ENCODE data around the gene RBFOX1. TPM values are rescaled to one million over a fixed set of nuclear protein-coding genes. Genes with fewer than 3 reads are reported as not detected.

The RBFOX1 gene
- total RNA-seq, 1 donor, result not detected

GRCh38 chr16:7505495-7505894, 172.8 kb downstream of the RBFOX1 start:
- no peak for DNase-seq (ENCODE audit: low read depth)
- TF ChIP-seq, protein P1, sequence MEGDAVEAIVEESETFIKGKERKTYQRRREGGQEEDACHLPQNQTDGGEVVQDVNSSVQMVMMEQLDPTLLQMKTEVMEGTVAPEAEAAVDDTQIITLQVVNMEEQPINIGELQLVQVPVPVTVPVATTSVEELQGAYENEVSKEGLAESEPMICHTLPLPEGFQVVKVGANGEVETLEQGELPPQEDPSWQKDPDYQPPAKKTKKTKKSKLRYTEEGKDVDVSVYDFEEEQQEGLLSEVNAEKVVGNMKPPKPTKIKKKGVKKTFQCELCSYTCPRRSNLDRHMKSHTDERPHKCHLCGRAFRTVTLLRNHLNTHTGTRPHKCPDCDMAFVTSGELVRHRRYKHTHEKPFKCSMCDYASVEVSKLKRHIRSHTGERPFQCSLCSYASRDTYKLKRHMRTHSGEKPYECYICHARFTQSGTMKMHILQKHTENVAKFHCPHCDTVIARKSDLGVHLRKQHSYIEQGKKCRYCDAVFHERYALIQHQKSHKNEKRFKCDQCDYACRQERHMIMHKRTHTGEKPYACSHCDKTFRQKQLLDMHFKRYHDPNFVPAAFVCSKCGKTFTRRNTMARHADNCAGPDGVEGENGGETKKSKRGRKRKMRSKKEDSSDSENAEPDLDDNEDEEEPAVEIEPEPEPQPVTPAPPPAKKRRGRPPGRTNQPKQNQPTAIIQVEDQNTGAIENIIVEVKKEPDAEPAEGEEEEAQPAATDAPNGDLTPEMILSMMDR (IDR thresholded peaks at IDR 0.05; ENCODE audit: insufficient read depth, low read length), result no peak
- H3K4me3 ChIP-seq (ENCODE audit: low read depth, low read length), result no peak overlapping the region

GRCh38 chr16:7506363-7506762, 173.7 kb downstream of the RBFOX1 start:
- DNase-seq (ENCODE audit: low read depth), result no peak
- TF ChIP-seq, protein P1 (IDR thresholded peaks at IDR 0.05; ENCODE audit: insufficient read depth, low read length), result no peak
- no peak overlapping the region for H3K4me3 ChIP-seq (ENCODE audit: low read depth, low read length)

DNA sequence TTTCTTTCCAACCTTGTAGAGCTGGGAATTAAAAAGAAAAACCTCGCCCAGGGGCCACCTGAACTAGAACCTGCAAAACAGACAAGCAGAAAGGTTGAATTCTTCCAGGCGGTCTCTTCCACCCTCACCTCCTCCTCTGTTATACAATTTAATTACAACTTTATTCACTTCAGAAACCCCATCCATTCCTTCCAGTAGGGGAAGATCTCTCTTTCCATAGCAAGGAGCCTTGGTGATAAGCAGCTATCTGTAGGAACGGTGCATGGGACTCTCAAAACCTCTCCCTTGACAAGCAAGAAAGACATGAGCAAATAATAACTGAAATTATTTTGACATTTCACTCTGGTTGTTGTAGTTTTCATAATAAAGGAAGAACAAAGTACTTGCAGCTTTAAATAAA, 176.0 kb downstream of the RBFOX1 start:
- TF ChIP-seq, protein P1 (IDR thresholded peaks at IDR 0.05; ENCODE audit: insufficient read depth, low read length), result no peak
- no peak for DNase-seq (ENCODE audit: low read depth)
- no peak overlapping the region for H3K4me3 ChIP-seq (ENCODE audit: low read depth, low read length)

- no peak for DNase-seq (ENCODE audit: low read depth)
- TF ChIP-seq, protein P1 (IDR thresholded peaks at IDR 0.05; ENCODE audit: insufficient read depth, low read length), result no peak
- H3K4me3 ChIP-seq (ENCODE audit: low read depth, low read length), result no peak overlapping the region
Measured at GRCh38 chr16:7509963-7510601, 177.4 kb downstream of the RBFOX1 start.

DNA sequence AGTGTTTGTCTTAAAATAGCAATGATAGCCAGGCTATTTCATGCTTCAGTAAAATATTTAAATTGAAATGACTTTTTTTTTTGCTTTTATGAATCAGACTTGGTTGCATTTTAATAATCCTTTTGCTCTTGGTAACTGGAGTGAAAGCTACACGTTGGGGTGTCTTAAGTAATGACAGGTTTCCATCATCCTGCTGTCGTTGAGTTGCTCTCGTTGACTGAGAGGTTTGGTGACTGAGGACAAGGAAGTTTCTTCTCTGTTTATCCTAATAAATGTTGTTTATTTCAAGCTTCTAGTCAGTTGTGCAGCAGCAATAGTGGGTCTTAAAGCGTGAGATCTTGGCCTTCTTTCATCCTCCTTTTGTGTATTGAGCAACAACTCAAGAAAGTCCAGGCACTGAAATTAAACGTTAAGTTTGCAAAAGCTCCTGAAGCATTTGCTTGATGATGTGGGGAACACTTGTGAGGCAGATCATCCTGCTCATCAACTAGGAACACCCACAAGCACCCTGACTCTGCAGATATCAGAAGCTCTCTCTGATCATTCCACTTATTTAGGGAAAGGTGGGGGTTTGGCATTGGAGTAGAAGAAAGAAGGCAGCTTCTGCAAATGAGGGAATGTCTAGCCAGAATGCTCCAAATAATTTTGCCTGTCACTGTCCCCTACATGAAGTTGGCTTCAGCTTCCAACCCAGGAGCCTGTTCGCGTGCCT, 179.1 kb downstream of the RBFOX1 start:
- no peak for DNase-seq (ENCODE audit: low read depth)
- H3K4me3 ChIP-seq (ENCODE audit: low read depth, low read length), result no peak overlapping the region
- TF ChIP-seq, protein P1 (IDR thresholded peaks at IDR 0.05; ENCODE audit: insufficient read depth, low read length), result no peak

DNA sequence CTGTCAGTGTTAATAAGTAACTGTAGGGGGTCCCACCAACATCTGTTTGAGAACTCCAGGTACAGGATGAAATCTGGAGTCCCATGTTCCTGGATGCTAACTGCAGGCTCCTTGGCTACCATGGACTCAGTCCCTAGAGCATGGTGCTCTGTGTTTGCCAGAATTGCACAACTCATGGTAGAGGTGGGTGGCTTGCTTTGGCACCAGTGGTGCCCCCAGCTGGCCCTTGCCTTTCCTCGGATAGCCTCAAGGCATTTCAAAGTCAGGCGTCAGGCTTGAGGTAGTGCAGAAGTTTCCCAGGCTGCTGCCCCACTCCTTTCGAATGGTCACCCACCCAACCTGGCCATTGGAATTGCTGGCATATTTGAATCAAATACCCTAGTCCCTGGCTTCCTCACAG, 179.9 kb downstream of the RBFOX1 start:
- no peak overlapping the region for H3K4me3 ChIP-seq (ENCODE audit: low read depth, low read length)
- TF ChIP-seq, protein P1 (IDR thresholded peaks at IDR 0.05; ENCODE audit: insufficient read depth, low read length), result no peak
- no peak for DNase-seq (ENCODE audit: low read depth)

Measured in fibroblast of the aortic adventitia (primary cell).